Stimulated activated CD4-positive, alpha-beta T cell treated with anti-CD3 and anti-CD28 coated beads, Interleukin-12 subunit alpha, Interleukin-12 subunit beta, amount 100 ng/mL, for 24 hours (primary cell): Measurements from ENCODE around the gene EXOSC9.

Source experiments
- DNase-seq, 2 experiments: peaks; one replicate each; pipeline ENCODE4 v3.0.0-alpha.2; 2020; ENCODE audit warnings: low read depth in 2 of 2

The EXOSC9 gene

GRCh38 chr4:121823505-121824170 is 22.5 kb downstream of the EXOSC9 start, which contains the start of gene CCNA2:
Gene CCNA2, minus strand, starts transcription at chr4:121823883. Its CDS starts 255 bp downstream, at chr4:121823628.
- DNase-seq: peak; percentile 93 to 97

GRCh38 chr4:121824171-121824527 is 23.0 kb downstream of the EXOSC9 start:
- no peak for DNase-seq

GRCh38 chr4:121824950-121825349 is 23.8 kb downstream of the EXOSC9 start:
- no peak for DNase-seq

GRCh38 chr4:121827853-121828252 is 26.7 kb downstream of the EXOSC9 start:
- no peak for DNase-seq

GRCh38 chr4:121829511-121829910 is 28.4 kb downstream of the EXOSC9 start:
- DNase-seq: no peak

GRCh38 chr4:121838136-121838535 is 37.0 kb downstream of the EXOSC9 start:
- DNase-seq: no peak

GRCh38 chr4:121842862-121843261 is 41.7 kb downstream of the EXOSC9 start:
- no peak for DNase-seq

- DNase-seq: no peak
These were observed 45.5 kb downstream of the EXOSC9 start for GRCh38 chr4:121846662-121847061.

GRCh38 chr4:121851354-121851753 is 50.2 kb downstream of the EXOSC9 start:
- DNase-seq: no peak

GRCh38 chr4:121860121-121860520 is 59.0 kb downstream of the EXOSC9 start:
- no peak for DNase-seq

- no peak for DNase-seq
These were observed 60.3 kb downstream of the EXOSC9 start for GRCh38 chr4:121861426-121861825.

- no peak for DNase-seq
These were observed 62.7 kb downstream of the EXOSC9 start for GRCh38 chr4:121863799-121864198.
